ENCODE data around the gene PRSS1.
"Not testable (repeated sequence)": the region's sequence is repeated elsewhere in the genome, so short reads cannot be mapped to it uniquely, and the experiment has no call there.

Gene PRSS1

DNA sequence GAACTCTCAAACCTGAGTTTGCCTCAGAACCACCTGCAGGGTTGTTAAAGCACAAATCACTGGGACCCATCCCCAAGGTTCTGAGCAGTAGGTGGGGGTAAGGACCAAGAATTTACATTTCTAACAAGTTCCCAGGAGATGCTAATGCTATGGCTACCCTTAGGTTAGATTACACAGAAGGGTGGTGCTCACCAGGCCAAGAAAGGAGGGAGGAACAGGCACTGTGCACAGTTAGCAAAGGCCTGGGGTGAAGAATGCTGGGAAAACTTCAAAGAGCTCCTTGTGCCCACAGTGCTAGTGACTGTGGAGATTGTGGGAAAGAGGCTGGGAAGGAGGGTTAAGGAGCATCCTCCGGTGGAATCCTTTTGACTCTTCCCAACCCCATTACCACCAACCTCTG lies 12.8 kb downstream of the PRSS1 start:
- H3K4me1 ChIP-seq (ENCODE audit: insufficient read depth, low read length): no peaks in the 10 kb centered on the region
- H3K9me3 ChIP-seq (ENCODE audit: insufficient read depth, low read length, severe bottlenecking): no peaks in the 10 kb centered on the region
- no peak overlapping the region for H3K4me3 ChIP-seq (ENCODE audit: low read depth in 1 of 2, low read length in 2 of 2)
- no peaks in the 10 kb centered on the region for H3K79me2 ChIP-seq (ENCODE audit: insufficient read depth, low read length)
- H3K9ac ChIP-seq (ENCODE audit: low read depth, low read length): no peak overlapping the region
- H4K20me1 ChIP-seq (ENCODE audit: insufficient read depth, low read length): no peaks in the 10 kb centered on the region
- ATAC-seq (ENCODE audit: insufficient read depth, low read depth) (no peak), DNase-seq (no peak)
- H3K27ac ChIP-seq (ENCODE audit: low read length): no peak overlapping the region
- no peak overlapping the region for H2AFZ ChIP-seq (ENCODE audit: low read depth, low read length)
- no peaks in the 10 kb centered on the region for H3K27me3 ChIP-seq (ENCODE audit: insufficient read depth, low read length, poor library complexity)
- H3K36me3 ChIP-seq (ENCODE audit: insufficient read depth, low read length): no peaks in the 10 kb centered on the region
- no peak for TF ChIP-seq EZH2 (IDR thresholded peaks at IDR 0.05; ENCODE audit: borderline replicate concordance, low read depth, low read length, severe bottlenecking)
- TF ChIP-seq, protein P1, sequence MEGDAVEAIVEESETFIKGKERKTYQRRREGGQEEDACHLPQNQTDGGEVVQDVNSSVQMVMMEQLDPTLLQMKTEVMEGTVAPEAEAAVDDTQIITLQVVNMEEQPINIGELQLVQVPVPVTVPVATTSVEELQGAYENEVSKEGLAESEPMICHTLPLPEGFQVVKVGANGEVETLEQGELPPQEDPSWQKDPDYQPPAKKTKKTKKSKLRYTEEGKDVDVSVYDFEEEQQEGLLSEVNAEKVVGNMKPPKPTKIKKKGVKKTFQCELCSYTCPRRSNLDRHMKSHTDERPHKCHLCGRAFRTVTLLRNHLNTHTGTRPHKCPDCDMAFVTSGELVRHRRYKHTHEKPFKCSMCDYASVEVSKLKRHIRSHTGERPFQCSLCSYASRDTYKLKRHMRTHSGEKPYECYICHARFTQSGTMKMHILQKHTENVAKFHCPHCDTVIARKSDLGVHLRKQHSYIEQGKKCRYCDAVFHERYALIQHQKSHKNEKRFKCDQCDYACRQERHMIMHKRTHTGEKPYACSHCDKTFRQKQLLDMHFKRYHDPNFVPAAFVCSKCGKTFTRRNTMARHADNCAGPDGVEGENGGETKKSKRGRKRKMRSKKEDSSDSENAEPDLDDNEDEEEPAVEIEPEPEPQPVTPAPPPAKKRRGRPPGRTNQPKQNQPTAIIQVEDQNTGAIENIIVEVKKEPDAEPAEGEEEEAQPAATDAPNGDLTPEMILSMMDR (IDR thresholded peaks at IDR 0.05; ENCODE audit: borderline replicate concordance, extremely low read depth, low read length, poor library complexity, severe bottlenecking): no peak
- no peak overlapping the region for H3K4me2 ChIP-seq (ENCODE audit: insufficient read depth, low read length)

DNA sequence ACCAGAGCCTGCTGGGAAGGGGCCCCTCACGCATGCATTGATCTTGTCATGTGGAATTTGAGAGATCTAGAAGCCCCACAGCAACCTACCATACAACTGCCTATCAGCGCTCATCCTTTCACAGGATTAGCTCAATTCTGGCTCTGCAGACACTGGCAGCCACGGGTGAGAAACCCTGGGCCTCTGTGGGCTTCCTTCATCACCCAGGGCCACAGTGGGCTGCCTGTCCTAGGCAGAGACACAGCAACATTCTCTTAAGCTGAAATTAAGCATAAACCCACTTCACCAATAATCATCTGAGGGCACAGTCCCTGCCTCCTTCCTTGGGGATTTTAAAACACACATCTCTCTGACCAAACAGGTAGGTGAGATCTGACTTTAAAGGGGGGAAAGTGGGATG lies 18.2 kb downstream of the PRSS1 start:
- Histone ChIP-seq H3K4me2 (ENCODE audit: insufficient read depth, low read length) (no peak overlapping the region), H3K4me3 (ENCODE audit: low read depth in 1 of 2, low read length in 2 of 2) (no peak overlapping the region), H3K27me3 (ENCODE audit: insufficient read depth, low read length, poor library complexity) (no peaks in the 10 kb centered on the region), H2AFZ (ENCODE audit: low read depth, low read length) (no peak overlapping the region), H3K9me3 (ENCODE audit: insufficient read depth, low read length, severe bottlenecking) (no peaks in the 10 kb centered on the region), H4K20me1 (ENCODE audit: insufficient read depth, low read length) (no peaks in the 10 kb centered on the region), H3K79me2 (ENCODE audit: insufficient read depth, low read length) (no peaks in the 10 kb centered on the region), H3K36me3 (ENCODE audit: insufficient read depth, low read length) (no peaks in the 10 kb centered on the region), H3K4me1 (ENCODE audit: insufficient read depth, low read length) (no peaks in the 10 kb centered on the region), H3K27ac (ENCODE audit: low read length) (no peak overlapping the region), H3K9ac (ENCODE audit: low read depth, low read length) (no peak overlapping the region)
- no peak for TF ChIP-seq EZH2 (IDR thresholded peaks at IDR 0.05; ENCODE audit: borderline replicate concordance, low read depth, low read length, severe bottlenecking)
- TF ChIP-seq, protein P1 (IDR thresholded peaks at IDR 0.05; ENCODE audit: borderline replicate concordance, extremely low read depth, low read length, poor library complexity, severe bottlenecking): no peak
- ATAC-seq (ENCODE audit: insufficient read depth, low read depth) (no peak), DNase-seq (no peak)

DNA sequence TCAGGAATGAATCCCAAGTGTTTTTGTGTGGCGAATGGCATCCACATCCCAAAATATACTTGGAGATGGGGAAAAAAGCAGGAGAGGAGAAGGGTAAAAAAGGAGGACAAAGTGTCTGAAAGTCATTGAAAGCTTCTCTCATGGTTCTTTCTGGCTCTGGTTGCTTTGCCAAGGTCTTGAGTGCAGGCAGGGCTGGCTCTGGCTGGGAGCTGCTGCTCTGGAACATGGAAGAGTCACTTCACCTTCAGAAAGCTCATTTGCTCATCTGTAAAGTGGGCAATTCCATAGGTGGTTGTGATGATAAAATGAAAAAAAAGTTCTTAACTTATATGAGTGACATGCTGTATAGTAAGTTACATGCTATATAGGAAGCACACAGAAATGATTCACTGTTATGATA lies 18.6 kb downstream of the PRSS1 start:
- no peaks in the 10 kb centered on the region for H3K36me3 ChIP-seq (ENCODE audit: insufficient read depth, low read length)
- TF ChIP-seq EZH2 (IDR thresholded peaks at IDR 0.05; ENCODE audit: borderline replicate concordance, low read depth, low read length, severe bottlenecking): no peak
- TF ChIP-seq, protein P1 (IDR thresholded peaks at IDR 0.05; ENCODE audit: borderline replicate concordance, extremely low read depth, low read length, poor library complexity, severe bottlenecking): no peak
- no peaks in the 10 kb centered on the region for H3K9me3 ChIP-seq (ENCODE audit: insufficient read depth, low read length, severe bottlenecking)
- H4K20me1 ChIP-seq (ENCODE audit: insufficient read depth, low read length): no peaks in the 10 kb centered on the region
- H3K27ac ChIP-seq (ENCODE audit: low read length): no peak overlapping the region
- H2AFZ ChIP-seq (ENCODE audit: low read depth, low read length): no peak overlapping the region
- ATAC-seq (ENCODE audit: insufficient read depth, low read depth) (no peak), DNase-seq (no peak)
- no peaks in the 10 kb centered on the region for H3K4me1 ChIP-seq (ENCODE audit: insufficient read depth, low read length)
- no peak overlapping the region for H3K4me3 ChIP-seq (ENCODE audit: low read depth in 1 of 2, low read length in 2 of 2)
- H3K9ac ChIP-seq (ENCODE audit: low read depth, low read length): no peak overlapping the region
- H3K27me3 ChIP-seq (ENCODE audit: insufficient read depth, low read length, poor library complexity): no peaks in the 10 kb centered on the region
- no peaks in the 10 kb centered on the region for H3K79me2 ChIP-seq (ENCODE audit: insufficient read depth, low read length)
- no peak overlapping the region for H3K4me2 ChIP-seq (ENCODE audit: insufficient read depth, low read length)

DNA sequence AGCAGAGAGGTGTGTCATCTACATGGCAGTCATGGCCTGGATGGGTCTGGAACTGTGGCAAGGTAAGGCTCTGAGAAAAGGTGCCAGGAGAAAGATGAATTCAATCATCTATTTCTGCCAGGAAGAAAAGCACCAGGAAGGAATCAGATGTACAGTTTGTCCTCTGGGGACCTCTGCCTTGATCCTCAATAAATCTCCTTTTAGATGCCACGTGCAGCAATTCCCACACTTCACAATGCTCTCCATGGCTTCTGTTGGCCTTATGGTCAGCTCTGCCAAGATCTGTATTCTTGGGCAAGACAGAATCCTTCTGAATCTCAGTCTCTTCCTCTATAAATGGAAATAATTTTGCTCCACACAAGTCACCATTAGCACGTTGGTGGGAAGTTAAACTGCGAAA lies 19.6 kb downstream of the PRSS1 start:
- not testable (repeated sequence) for H3K4me2 ChIP-seq (ENCODE audit: insufficient read depth, low read length); H3K79me2 ChIP-seq (ENCODE audit: insufficient read depth, low read length); ATAC-seq (ENCODE audit: insufficient read depth, low read depth); DNase-seq; H3K27ac ChIP-seq (ENCODE audit: low read length); H3K4me1 ChIP-seq (ENCODE audit: insufficient read depth, low read length); H3K9me3 ChIP-seq (ENCODE audit: insufficient read depth, low read length, severe bottlenecking); H3K36me3 ChIP-seq (ENCODE audit: insufficient read depth, low read length); H4K20me1 ChIP-seq (ENCODE audit: insufficient read depth, low read length); H3K4me3 ChIP-seq (ENCODE audit: low read depth in 1 of 2, low read length in 2 of 2); H2AFZ ChIP-seq (ENCODE audit: low read depth, low read length); H3K9ac ChIP-seq (ENCODE audit: low read depth, low read length); H3K27me3 ChIP-seq (ENCODE audit: insufficient read depth, low read length, poor library complexity)
